Right cardiac atrium (tissue), 5 donors: ENCODE data around the gene EXOC3L1. TPM values are rescaled to one million over a fixed set of nuclear protein-coding genes. Genes with fewer than 3 reads are reported as not detected.

Source experiments
- ATAC-seq, 2 donors: fragments of 200-7000 bp; cut with Tn5 transposase; one replicate each; pipeline versions ENCODE4 v1.8.0 to v1.9.1; 2020; ENCODE audit warnings: moderate library complexity in 2 of 2, mild to moderate bottlenecking in 1 of 2
- DNase-seq, 3 donors: peaks; one replicate each; pipeline ENCODE4 v3.0.0-alpha.2; 2020
- H3K27ac ChIP-seq: one replicate; pipeline ENCODE4 v1.5.1; 2013; ENCODE audit warnings: mild to moderate bottlenecking, low read length, control low read depth, moderate library complexity
- H3K27me3 ChIP-seq: one replicate; pipeline ENCODE4 v1.6.1; 2013; ENCODE audit not compliant: control insufficient read depth, insufficient read depth
- H3K4me1 ChIP-seq: one replicate; pipeline ENCODE4 v1.6.1; 2013; ENCODE audit warnings: low read length; ENCODE audit not compliant: control insufficient read depth, insufficient read depth
- H3K4me3 ChIP-seq: one replicate; pipeline ENCODE4 v1.5.1; 2013; ENCODE audit warnings: low read length, control low read depth
- H3K9me3 ChIP-seq: one replicate; pipeline ENCODE4 v1.6.1; 2013; ENCODE audit warnings: low read length; ENCODE audit not compliant: control insufficient read depth
- WGBS: extraction: QIAGEN DNeasy Blood & Tissue Kit; methylation state at CpG from one replicate; pipeline ENCODE4 v1.1.7; 2013; 5-methylcytosine and 5-hydroxymethylcytosine counted together
- intact Hi-C, 4 donors: fragments of 100-400 bp; cut with DNase I; formaldehyde crosslinking; loops; one replicate each; pipeline versions ENCODE4 v1.11.0 to v1.14.0; 2022 to 2023
- polyA plus RNA-seq: library from polyadenylated mRNA; stranded (reverse); fragments of 200-250 nt; gene quantifications from one replicate; pipeline ENCODE4 v1.2.3, GENCODE V29; 2013
- total RNA-seq, 4 donors: library from RNA; stranded (reverse); fragmentation: NEBNext Ultra II Directional; extraction: Animal tissue kit (Norgen Biotek cat#: 25700); gene quantifications; one replicate each; pipeline ENCODE4 v1.2.1, GENCODE V29; 2021
- donor health status: healthy with polysubstance abuse.
- donor health status: DM: no; HTN: yes; CAD: no.
- donor health status: DM: no; HTN: no; CAD: no.
- donor health status: DM: no; HTN: yes; CAD: no; lungs with severe emphysema.
- donor health status: DM: yes; HTN: yes; CAD: no.

EXOC3L1 gene
- total and polyA plus RNA-seq, 5 donors = 1.3 to 3.2 (median 2.4) TPM

GRCh38 chr16:67177743-67178699 lies 11.9 kb downstream of the EXOC3L1 start:
- DNase-seq = peak; percentile 68 to 88 (median 88)
- peak; percentile 37 to 44 for ATAC-seq
- 7% methylated on average over 73 of the region's 73 CpGs for WGBS
- Histone ChIP-seq H3K27me3 (no peaks in the 10 kb centered on the region), H3K4me1 (peaks cover 2% of the 10 kb centered on the region), H3K9me3 (no peaks in the 10 kb centered on the region), H3K4me3 (peak overlapping the region; percentile 2), H3K27ac (no peak overlapping the region)
- intact Hi-C loops = no loop called here

DNA sequence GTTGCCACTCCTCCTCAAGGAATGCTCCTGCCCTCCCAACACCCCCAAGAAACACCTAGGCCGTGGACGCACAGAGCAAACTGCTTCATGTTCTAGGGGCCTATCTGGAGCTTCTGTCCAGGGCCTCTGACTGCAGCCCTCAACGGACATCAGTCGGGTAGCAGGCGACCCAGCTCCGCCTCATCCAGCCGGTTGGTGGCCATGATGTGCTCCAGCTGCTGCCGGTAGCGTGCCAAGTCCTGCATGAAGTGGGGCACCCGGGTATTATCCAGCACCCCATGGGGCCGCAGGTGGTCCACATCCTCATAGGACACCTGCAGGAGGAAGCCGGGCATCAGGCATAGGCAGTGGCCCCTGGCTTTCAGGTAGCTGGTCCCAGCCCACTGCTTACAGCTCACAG lies 13.3 kb downstream of the EXOC3L1 start:
- ATAC-seq = no peak
- no peaks in the 10 kb centered on the region for H3K27me3 ChIP-seq
- intact Hi-C loops = no loop called here
- no peak overlapping the region for H3K4me3 ChIP-seq
- H3K9me3 ChIP-seq = no peaks in the 10 kb centered on the region
- H3K4me1 ChIP-seq = peaks cover 2% of the 10 kb centered on the region
- H3K27ac ChIP-seq = no peak overlapping the region
- DNase-seq = peak in 1 of 3 donors; percentile 73
- 88% methylated on average over 12 of the region's 12 CpGs for WGBS

- Histone ChIP-seq H3K27ac (peak overlapping the region; percentile 88), H3K9me3 (no peaks in the 10 kb centered on the region), H3K27me3 (no peaks in the 10 kb centered on the region), H3K4me3 (peak overlapping the region; percentile 43), H3K4me1 (peaks cover 2% of the 10 kb centered on the region)
- WGBS = 40% methylated on average over 31 of the region's 31 CpGs
- peak in 1 of 3 donors; percentile 69 for DNase-seq
- ATAC-seq = no peak
- intact Hi-C loops = no loop called here
Observed at GRCh38 chr16:67174706-67175231, 15.2 kb downstream of the EXOC3L1 start.

DNA sequence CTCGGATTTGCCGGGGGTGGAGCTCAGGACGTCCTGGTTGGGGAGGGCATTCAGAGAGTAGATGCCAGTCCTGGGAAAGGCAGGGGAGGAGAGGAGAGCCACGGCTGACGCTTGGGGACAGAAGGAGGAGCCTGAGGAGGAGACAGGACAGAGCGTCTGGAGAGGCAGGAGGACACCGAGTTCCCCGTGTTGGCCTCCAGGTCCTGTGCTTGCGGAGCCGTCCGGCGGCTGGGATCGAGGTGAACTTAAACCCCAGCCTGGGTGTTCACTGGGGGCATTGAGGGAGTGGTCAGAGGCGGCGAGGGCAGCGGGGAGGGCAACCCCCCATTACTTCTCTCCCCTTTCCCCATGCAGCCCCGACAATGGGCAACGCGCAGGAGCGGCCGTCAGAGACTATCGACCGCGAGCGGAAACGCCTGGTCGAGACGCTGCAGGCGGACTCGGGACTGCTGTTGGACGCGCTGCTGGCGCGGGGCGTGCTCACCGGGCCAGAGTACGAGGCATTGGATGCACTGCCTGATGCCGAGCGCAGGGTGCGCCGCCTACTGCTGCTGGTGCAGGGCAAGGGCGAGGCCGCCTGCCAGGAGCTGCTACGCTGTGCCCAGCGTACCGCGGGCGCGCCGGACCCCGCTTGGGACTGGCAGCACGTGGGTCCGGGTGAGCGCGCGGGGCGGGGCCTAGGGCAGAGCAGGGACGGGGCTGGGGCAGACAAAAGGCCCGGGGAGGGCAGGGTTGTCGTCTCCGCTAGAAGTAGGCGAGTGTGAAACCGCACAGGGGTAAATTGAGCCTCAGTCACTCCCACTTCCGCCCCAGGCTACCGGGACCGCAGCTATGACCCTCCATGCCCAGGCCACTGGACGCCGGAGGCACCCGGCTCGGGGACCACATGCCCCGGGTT lies 15.9 kb downstream of the EXOC3L1 start:
- Histone ChIP-seq H3K4me1 (peaks cover 2% of the 10 kb centered on the region), H3K27ac (peak overlapping the region; percentile 88), H3K4me3 (peak overlapping the region; percentile 43), H3K9me3 (no peaks in the 10 kb centered on the region), H3K27me3 (no peaks in the 10 kb centered on the region)
- intact Hi-C loops = no loop called here
- DNase-seq = peak; percentile 89 to 95 (median 95)
- 1% methylated on average over 71 of the region's 71 CpGs for WGBS
- peak; percentile 72 to 76 for ATAC-seq

- peak overlapping the region; percentile 43 for H3K4me3 ChIP-seq
- H3K27me3 ChIP-seq = no peaks in the 10 kb centered on the region
- peaks cover 2% of the 10 kb centered on the region for H3K4me1 ChIP-seq
- intact Hi-C loops = no loop called here
- no peaks in the 10 kb centered on the region for H3K9me3 ChIP-seq
- ATAC-seq = no peak
- H3K27ac ChIP-seq = peak overlapping the region; percentile 88
- WGBS = 97% methylated on average over 1 of the region's 1 CpG
- DNase-seq = peak in 1 of 3 donors; percentile 40
Observed at GRCh38 chr16:67173323-67173722, 16.6 kb downstream of the EXOC3L1 start.

DNA sequence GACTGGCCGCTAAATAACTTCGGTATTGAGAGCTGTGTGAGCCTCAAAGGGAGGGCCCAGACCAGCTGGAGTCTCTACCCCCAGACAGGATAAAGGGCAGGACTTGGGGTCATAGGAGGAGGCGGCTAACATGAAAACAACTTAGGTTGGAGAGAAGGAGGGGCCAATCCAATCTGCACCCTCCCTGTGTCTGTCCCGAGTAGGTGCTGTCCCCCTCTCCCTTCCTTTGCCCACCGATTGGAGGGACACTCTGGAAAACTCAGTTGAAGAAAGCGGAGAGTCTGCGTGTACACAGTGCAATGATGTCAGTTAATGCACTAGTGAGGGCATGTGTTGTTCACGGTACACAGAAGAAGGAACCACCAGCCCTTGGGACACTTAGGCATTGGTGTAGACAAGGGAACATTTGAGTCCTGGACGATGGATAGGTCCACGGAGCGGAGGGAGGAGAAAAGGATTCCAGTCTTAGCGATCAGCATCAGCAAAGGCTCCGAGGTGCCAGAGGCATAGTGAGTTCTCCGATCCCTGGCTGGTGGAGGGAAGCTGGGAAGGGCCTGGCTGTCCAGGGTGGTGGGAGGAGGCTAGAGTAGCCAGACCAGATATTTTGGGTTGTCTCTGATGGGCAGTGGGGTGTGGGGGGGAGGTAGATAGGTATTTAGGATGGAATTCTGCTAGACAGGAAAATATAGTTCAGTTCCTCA lies 18.8 kb downstream of the EXOC3L1 start:
- peak in 1 of 2 donors; percentile 19 for ATAC-seq
- Histone ChIP-seq H3K27me3 (no peaks in the 10 kb centered on the region), H3K4me1 (peaks cover 2% of the 10 kb centered on the region), H3K4me3 (peak overlapping the region; percentile 57), H3K27ac (peak overlapping the region; percentile 90), H3K9me3 (no peaks in the 10 kb centered on the region)
- intact Hi-C loops = no loop called here
- DNase-seq = peak in 2 of 3 donors; percentile 38 to 44
- 35% methylated on average over 14 of the region's 14 CpGs for WGBS

GRCh38 chr16:67170168-67170948 lies 19.6 kb downstream of the EXOC3L1 start, which contains the start of gene NOL3:
Gene NOL3, plus strand, starts transcription at chr16:67170538.
- peak; percentile 89 to 95 (median 95) for DNase-seq
- 1% methylated on average over 50 of the region's 50 CpGs for WGBS
- intact Hi-C loops = no loop called here

GRCh38 chr16:67169642-67170167 lies 20.2 kb downstream of the EXOC3L1 start:
- WGBS = 5% methylated on average over 24 of the region's 24 CpGs
- Histone ChIP-seq H3K4me1 (peaks cover 8% of the 10 kb centered on the region), H3K9me3 (no peaks in the 10 kb centered on the region), H3K27ac (peak overlapping the region; percentile 72), H3K27me3 (no peaks in the 10 kb centered on the region), H3K4me3 (peak overlapping the region; percentile 57)
- intact Hi-C loops = no loop called here
- DNase-seq (peak; percentile 59 to 83 (median 82)), ATAC-seq (no peak)

More at GRCh38 chr16:67170168-67170948, 19.6 kb downstream of the EXOC3L1 start, which contains the start of gene NOL3:
- H3K4me1 ChIP-seq = peaks cover 5% of the 10 kb centered on the region
- no peaks in the 10 kb centered on the region for H3K9me3 ChIP-seq
- H3K27ac ChIP-seq = peak within 1 kb of the TSS; percentile 90
- H3K4me3 ChIP-seq = peak within 1 kb of the TSS; percentile 57
- H3K27me3 ChIP-seq = no peaks in the 10 kb centered on the region
- ATAC-seq = peak; percentile 75 to 77

- peaks cover 8% of the 10 kb centered on the region for H3K4me1 ChIP-seq
- intact Hi-C loops = no loop called here
- DNase-seq (peak in 1 of 3 donors; percentile 50), ATAC-seq (no peak)
- H3K4me3 ChIP-seq = no peak overlapping the region
- no peaks in the 10 kb centered on the region for H3K27me3 ChIP-seq
- WGBS = 62% methylated on average over 9 of the region's 9 CpGs
- peak overlapping the region; percentile 72 for H3K27ac ChIP-seq
- H3K9me3 ChIP-seq = no peaks in the 10 kb centered on the region
Observed at GRCh38 chr16:67169011-67169451, 20.9 kb downstream of the EXOC3L1 start.
